ENCODE results near the gene REEP1. TPM values are rescaled to one million over a fixed set of nuclear protein-coding genes. Genes with fewer than 3 reads are reported as not detected.

Gene REEP1
- total RNA-seq, 6 experiments from 2014 or later = 0.61 to 1.8 (median 0.85) TPM

DNA sequence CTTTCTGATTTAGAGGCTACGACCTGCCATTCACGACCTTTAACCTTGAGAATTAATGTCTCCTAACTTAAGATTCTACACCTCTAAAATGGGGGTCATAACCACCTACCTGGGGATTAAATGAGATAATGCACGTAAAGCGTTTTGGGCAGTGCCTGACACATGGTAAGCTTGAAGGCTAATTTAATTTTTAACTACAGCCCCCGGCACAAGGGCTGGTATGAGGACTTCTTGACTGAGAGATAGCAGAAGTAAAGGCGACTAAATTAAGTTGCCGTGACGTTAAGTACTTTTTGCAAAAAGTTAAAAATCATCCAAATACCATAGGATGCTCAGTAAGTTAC is 137.6 kb downstream of the REEP1 start:
- Histone ChIP-seq H3K4me1 (peaks cover 0 to 19% (median 0%) of the 10 kb centered on the region in 4 donors), H3K9me3 (no peaks in the 10 kb centered on the region), H3K4me3 (peak overlapping the region; percentile 62 to 85 (median 83)), H3K36me3 (no peaks in the 10 kb centered on the region), H3K27ac (peak overlapping the region; percentile 46 to 71 (median 65)), H3K27me3 (no peaks in the 10 kb centered on the region)
- 0% methylated on average over 8 of the region's 8 CpGs for WGBS (ENCODE audit: insufficient coverage, low coverage, low lambda C conversion rate, missing lambda C conversion rate)
- no peak for TF ChIP-seq CTCF (IDR thresholded peaks at IDR 0.05)
- no peak for TF ChIP-seq POLR2A (IDR thresholded peaks at IDR 0.05)
- ATAC-seq (no peak), DNase-seq (no peak)
- intact Hi-C loops (cut with DNase I) = no loop called here

DNA sequence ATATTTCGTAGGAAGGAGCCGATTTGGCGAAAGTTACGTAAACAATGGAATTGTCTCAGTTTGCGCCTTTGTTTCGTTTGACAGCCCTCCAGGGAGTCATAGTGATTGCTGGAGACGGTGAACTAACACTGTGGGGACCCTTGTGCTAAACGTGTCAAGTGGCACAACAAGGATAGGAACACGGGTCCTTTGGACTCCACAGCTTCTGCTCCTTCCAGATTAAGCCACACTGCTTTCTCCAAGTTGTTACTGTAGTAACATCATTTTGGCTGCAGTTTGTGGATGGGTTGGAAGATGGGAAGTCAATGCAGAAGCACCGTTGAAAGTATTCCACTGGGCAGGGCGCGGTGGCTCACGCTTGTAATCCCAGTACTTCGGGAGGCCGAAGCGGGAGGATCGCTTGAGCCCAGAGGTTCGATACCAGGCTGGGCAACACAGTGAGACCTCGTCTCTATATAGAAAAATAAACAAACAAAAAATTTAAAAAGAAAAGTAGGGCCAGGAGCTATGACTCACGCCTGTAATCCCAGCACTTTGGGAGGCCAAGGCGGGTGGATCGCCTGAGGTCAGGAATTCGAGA is 141.5 kb downstream of the REEP1 start:
- Histone ChIP-seq H3K4me1 (peaks cover 0 to 34% (median 9%) of the 10 kb centered on the region in 4 donors), H3K9me3 (no peaks in the 10 kb centered on the region), H3K36me3 (no peaks in the 10 kb centered on the region), H3K27me3 (no peaks in the 10 kb centered on the region), H3K27ac (peak overlapping the region; percentile 92 to 96 (median 93)), H3K4me3 (peak overlapping the region; percentile 96 to 100 (median 99))
- TF ChIP-seq POLR2A (IDR thresholded peaks at IDR 0.05) (no peak), CTCF (IDR thresholded peaks at IDR 0.05) (no peak)
- WGBS (ENCODE audit: insufficient coverage, low coverage, low lambda C conversion rate, missing lambda C conversion rate) = 27% methylated on average over 13 of the region's 23 CpGs
- intact Hi-C loops (cut with DNase I) = no loop called here
- DNase-seq (no peak), ATAC-seq (no peak)

DNA sequence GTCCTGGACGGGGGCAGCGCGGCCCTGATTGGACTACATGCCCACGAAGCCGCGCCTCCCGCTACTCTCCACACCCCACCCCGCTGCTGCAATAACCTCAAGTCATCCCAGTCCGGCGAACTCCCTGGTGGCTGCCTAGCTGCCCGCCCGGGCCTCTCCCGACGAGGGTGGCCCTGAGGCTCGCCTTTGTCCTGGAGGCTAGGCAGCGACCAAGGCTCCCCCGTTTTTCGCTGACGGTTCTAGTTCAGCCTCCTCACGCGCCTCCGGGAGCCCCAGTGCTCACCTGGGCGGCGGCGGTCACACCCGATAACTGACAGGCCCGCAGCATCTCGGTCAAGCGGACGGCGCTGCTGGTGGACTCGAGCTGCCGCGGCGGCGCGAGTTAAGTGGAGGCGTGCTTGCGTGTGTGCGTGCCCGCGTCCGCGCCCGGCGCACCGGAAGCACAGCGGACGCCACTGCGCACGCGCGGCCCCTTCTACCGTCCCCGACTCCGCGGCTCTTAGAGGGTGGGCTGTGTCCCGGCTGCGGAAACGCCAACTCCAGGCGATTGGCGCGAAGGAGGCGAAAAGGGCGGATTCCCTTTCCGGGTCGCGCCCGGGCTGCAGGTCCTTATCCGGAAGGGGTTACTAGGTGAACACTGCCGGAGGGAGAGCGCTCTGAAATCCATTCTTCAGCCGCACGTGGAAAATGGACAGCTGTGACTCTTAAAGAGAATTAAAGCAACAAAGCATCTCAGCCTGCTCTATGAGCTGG is 142.2 kb downstream of the REEP1 start, which contains the start of gene IMMT:
Gene IMMT, minus strand, starts transcription at position 408 of the 753 bp plus-strand sequence. Its CDS starts 80 bp downstream, at position 328.
- TF ChIP-seq CTCF (IDR thresholded peaks at IDR 0.05) (no peak), POLR2A (IDR thresholded peaks at IDR 0.05) (peak; percentile 96)
- under 1% methylated on average over 34 of the region's 74 CpGs for WGBS (ENCODE audit: insufficient coverage, low coverage, low lambda C conversion rate, missing lambda C conversion rate)
- Histone ChIP-seq H3K27ac (peak within 1 kb of the TSS; percentile 92 to 96 (median 93)), H3K9me3 (no peaks in the 10 kb centered on the region), H3K27me3 (no peaks in the 10 kb centered on the region), H3K4me3 (peak within 1 kb of the TSS; percentile 96 to 100 (median 99)), H3K36me3 (no peaks in the 10 kb centered on the region), H3K4me1 (peaks cover 0 to 32% (median 11%) of the 10 kb centered on the region in 4 donors)
- intact Hi-C loops (cut with DNase I) = no loop called here
- ATAC-seq = peak; percentile 88 to 95 (median 90)
- DNase-seq = peak; percentile 97 to 98 (median 98)

GRCh38 chr2:86194751-86195054 is 142.7 kb downstream of the REEP1 start:
- Histone ChIP-seq H3K4me3 (peak overlapping the region; percentile 96 to 100 (median 99)), H3K36me3 (no peaks in the 10 kb centered on the region), H3K27ac (peak overlapping the region; percentile 92 to 96 (median 93)), H3K27me3 (no peaks in the 10 kb centered on the region), H3K4me1 (peaks cover 0 to 28% (median 11%) of the 10 kb centered on the region in 4 donors), H3K9me3 (no peaks in the 10 kb centered on the region)
- TF ChIP-seq POLR2A (IDR thresholded peaks at IDR 0.05) (no peak), CTCF (IDR thresholded peaks at IDR 0.05) (no peak)
- ATAC-seq (no peak), DNase-seq (peak in 2 of 3 donors; percentile 96 to 97)
- 0% methylated on average over 3 of the region's 17 CpGs for WGBS (ENCODE audit: insufficient coverage, low coverage, low lambda C conversion rate, missing lambda C conversion rate)
- intact Hi-C loops (cut with DNase I) = no loop called here
